Measurements from ENCODE around the gene IL23R. TPM values are rescaled to one million over a fixed set of nuclear protein-coding genes. Genes with fewer than 3 reads are reported as not detected.

IL23R gene
- total and polyA plus RNA-seq, 2 of the 8 experiments (the other 6 are each of a cell fraction or from before 2014, with no cell fraction given), result not detected

DNA sequence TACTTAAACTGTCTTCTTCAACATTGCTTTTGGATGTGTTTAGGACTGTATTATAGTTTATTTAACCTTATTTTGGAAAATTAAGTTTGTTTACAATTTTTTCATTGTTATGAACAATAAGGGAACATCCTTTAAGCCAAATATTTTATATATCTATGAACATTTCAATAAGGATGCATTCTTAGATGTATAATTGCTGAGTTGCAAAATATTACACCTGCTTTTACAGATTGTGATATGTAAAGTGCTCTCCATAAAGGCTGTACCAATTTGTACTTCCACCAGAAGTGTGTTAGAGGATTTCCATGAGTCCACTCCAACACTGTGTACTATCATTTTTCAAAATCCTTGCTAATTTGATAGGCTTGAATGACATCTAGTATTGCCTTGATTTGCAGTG, 7.7 kb downstream of the IL23R start:
- CTCF ChIA-PET (ENCODE audit: partially characterized antibody), result no interaction called here
- no peaks in the 10 kb centered on the region for H3K36me3 ChIP-seq (ENCODE audit: control insufficient read depth in 2 of 4, insufficient read depth in 4 of 4, low read length in 3 of 4)
- POLR2A ChIA-PET (ENCODE audit: partially characterized antibody), result no interaction called here
- no peak overlapping the region for H3K18ac ChIP-seq (ENCODE audit: extremely low read depth, low read length)
- no peak overlapping the region for H3K27ac ChIP-seq (ENCODE audit: low read depth, low read length)
- no peak overlapping the region for H3K14ac ChIP-seq (ENCODE audit: insufficient read length)
- no peak overlapping the region for H4K5ac ChIP-seq (ENCODE audit: insufficient read length, low read depth, low read length)
- H3K4ac ChIP-seq (replicated peaks; ENCODE audit: insufficient read length, low read depth, low read length), result no peak overlapping the region
- DNase-seq (ENCODE audit: low read depth in 1 of 2, low spot score in 2 of 2) (no peak), FAIRE-seq (no peak)
- no peak overlapping the region for H2BK120ac ChIP-seq (replicated peaks; ENCODE audit: low read depth, low read length)
- H3K56ac ChIP-seq (replicated peaks; ENCODE audit: insufficient read length, low read depth, low read length), result no peak overlapping the region
- H3K4me2 ChIP-seq (ENCODE audit: insufficient read depth in 1 of 2, low read depth in 2 of 2, low read length in 2 of 2), result no peak overlapping the region
- no peaks in the 10 kb centered on the region for H3K79me1 ChIP-seq (ENCODE audit: low read depth, low read length)
- no peaks in the 10 kb centered on the region for H4K20me1 ChIP-seq (replicated peaks in 1 of 2; ENCODE audit: control insufficient read depth in 1 of 2, insufficient read depth in 2 of 2, low read length in 2 of 2)
- no peak overlapping the region for H4K8ac ChIP-seq (ENCODE audit: extremely low read depth, insufficient read depth, low read length)
- H2BK20ac ChIP-seq (ENCODE audit: low read length), result no peak overlapping the region
- H2BK15ac ChIP-seq (ENCODE audit: low read length), result no peak overlapping the region
- H3K4me1 ChIP-seq (replicated peaks in 1 of 4; ENCODE audit: control insufficient read depth in 3 of 4, insufficient read depth in 4 of 4, low read length in 3 of 4), result no peaks in the 10 kb centered on the region
- H3K4me3 ChIP-seq (ENCODE audit: extremely low read depth in 1 of 4, insufficient read depth in 2 of 4, low read depth in 3 of 4, low read length in 4 of 4), result no peak overlapping the region
- no peak overlapping the region for H2AFZ ChIP-seq (ENCODE audit: low read length)
- H2AK5ac ChIP-seq (ENCODE audit: low read depth, low read length), result no peak overlapping the region
- H3K79me2 ChIP-seq (ENCODE audit: control insufficient read depth in 1 of 2, insufficient read depth in 2 of 2, low read length in 2 of 2), result no peaks in the 10 kb centered on the region
- no peak overlapping the region for H3K9ac ChIP-seq (replicated peaks in 1 of 4; ENCODE audit: extremely low read depth in 1 of 4, low read depth in 3 of 4, low read length in 3 of 4)
- no peak for TF ChIP-seq YY1 (IDR thresholded peaks at IDR 0.05; ENCODE audit: low read depth, low read length)
- TF ChIP-seq ZNF274 (IDR thresholded peaks at IDR 0.05; ENCODE audit: borderline replicate concordance, extremely low read depth, low read length), result no peak
- TF ChIP-seq POU5F1 (IDR thresholded peaks at IDR 0.05; ENCODE audit: low read depth, low read length), result no peak
- no peak for TF ChIP-seq MAFK (IDR thresholded peaks at IDR 0.05; ENCODE audit: low read depth, low read length)
- no peak for TF ChIP-seq CBX8 (IDR thresholded peaks at IDR 0.05; ENCODE audit: borderline replicate concordance, low read depth, low read length)
- no peak for TF ChIP-seq TEAD4 (IDR thresholded peaks at IDR 0.05; ENCODE audit: low read depth, low read length)
- TF ChIP-seq NANOG (IDR thresholded peaks at IDR 0.05; ENCODE audit: insufficient read depth, low read depth, low read length, poor library complexity, severe bottlenecking), result no peak
- no peak for TF ChIP-seq ASH2L (IDR thresholded peaks at IDR 0.05; ENCODE audit: low read length)
- TF ChIP-seq TBP (IDR thresholded peaks at IDR 0.05; ENCODE audit: low read depth, low read length), result no peak
- TF ChIP-seq FOSL1 (IDR thresholded peaks at IDR 0.05; ENCODE audit: insufficient read depth, low read depth, low read length), result no peak
- H3K23ac ChIP-seq (ENCODE audit: insufficient read length), result no peak overlapping the region
- H2BK5ac ChIP-seq (ENCODE audit: low read depth, low read length), result no peak overlapping the region
- no peaks in the 10 kb centered on the region for H3K27me3 ChIP-seq (replicated peaks in 1 of 4; ENCODE audit: control insufficient read depth in 3 of 4, extremely low read depth in 1 of 4, insufficient read depth in 3 of 4, low read length in 3 of 4)
- no peaks in the 10 kb centered on the region for H3K9me3 ChIP-seq (ENCODE audit: insufficient read depth in 2 of 2, low read depth in 1 of 2, low read length in 1 of 2)
- H4K91ac ChIP-seq (replicated peaks; ENCODE audit: insufficient read length, low read length), result no peak overlapping the region
- H2BK12ac ChIP-seq (ENCODE audit: low read depth, low read length), result no peak overlapping the region
- H3K23me2 ChIP-seq (ENCODE audit: low read depth, low read length), result no peaks in the 10 kb centered on the region

Measured in H1 (cell line).